Forelimb muscle (tissue), 1 donor: ENCODE results near the gene PPP1R10. TPM values are rescaled to one million over a fixed set of nuclear protein-coding genes. Genes with fewer than 3 reads are reported as not detected.

Experiments
- DNase-seq: peaks from one replicate; pipeline ENCODE4 v3.0.0-alpha.2; 2013; ENCODE audit warnings: low read depth
- polyA plus RNA-seq: library from polyadenylated mRNA; unstranded; fragments of 120-200 nt; gene quantifications from one replicate; pipeline ENCODE4 v1.2.1, GENCODE V29; 2013; ENCODE audit not compliant: insufficient read length

Gene PPP1R10
- polyA plus RNA-seq, 1 donor = 32.4 TPM

- peak; percentile 46 for DNase-seq
These were observed 60.8 kb downstream of the PPP1R10 start, which contains the start of gene GNL1 for GRCh38 chr6:30556066-30556905. GNL1 (minus strand) TSS chr6:30556489; CDS start chr6:30556203, 286 bp downstream.

DNA sequence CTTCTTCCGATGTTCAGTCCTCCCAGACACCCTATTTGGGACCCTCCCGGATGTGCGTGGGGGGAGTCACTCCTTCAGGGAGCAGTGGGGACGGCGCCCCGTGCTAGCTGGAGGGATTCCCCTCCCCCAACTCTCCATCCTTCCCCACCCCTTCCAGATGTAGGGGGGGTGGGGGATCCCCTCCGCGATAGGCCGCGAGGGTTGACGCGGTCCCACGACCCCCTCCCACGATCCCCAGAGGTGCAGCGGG, 61.3 kb downstream of the PPP1R10 start:
- DNase-seq = no peak

DNA sequence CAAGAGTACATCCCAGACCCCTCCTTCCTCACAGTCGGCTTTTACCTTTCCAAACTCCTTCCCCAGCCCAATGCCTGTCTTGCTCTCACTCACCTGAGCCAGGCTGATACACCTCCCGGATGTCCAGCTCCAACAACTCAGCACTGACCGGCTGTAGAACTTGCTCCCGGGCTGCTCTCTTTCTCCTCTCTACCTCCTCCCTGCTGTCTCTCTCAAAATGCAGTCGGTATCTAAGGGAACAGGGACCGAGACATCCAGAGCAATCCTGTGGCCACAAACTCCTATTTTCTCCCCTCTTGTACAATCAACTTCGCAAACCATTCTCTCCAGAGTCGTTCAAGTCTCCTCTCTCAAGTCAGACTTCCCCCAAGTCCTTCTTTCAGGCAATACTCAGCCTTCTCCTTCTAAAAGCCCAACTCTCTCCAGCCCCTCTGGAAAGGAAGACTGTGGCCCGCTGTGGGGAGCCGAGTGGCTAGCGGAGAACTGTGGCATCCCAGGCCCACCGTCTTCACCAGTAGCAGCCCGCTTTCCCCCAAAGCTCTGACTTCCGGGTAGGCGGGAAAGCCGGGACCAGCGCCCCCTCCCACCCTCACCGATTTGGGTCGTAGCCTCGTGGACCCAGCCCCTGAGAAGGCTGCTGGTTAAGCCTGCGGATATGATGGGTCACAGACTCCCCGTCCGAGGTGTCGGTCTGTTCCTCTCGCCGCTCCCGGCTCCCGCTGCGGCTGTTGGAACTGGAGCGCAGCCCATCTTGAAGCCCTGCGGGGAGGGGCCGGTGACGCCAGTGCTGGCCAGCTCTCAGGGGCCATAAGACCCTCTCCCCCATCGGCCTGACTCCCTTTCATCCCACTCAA, 61.9 kb downstream of the PPP1R10 start:
- no peak for DNase-seq

DNA sequence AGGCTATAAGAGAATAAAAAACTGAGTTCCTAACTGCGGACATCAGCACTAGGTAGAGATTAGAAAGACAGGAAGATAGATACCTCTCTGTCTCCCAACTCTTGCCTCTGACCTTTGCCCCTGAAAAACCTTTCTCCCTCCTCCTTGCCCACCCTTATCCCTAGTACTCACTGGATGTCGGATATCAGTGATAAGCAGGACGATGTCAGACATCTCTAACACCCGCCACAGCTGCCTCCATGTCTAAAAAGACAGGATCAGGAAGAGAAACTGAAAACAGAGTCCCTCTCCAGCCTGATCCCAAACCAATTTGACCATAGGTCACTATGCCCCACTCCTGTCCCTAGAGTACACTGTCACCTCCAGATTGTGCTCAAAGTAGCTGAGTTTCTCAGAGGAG, 62.6 kb downstream of the PPP1R10 start:
- DNase-seq = no peak

Other genes starting within 250 kb of the PPP1R10 start
- gene HLA-E, start 127.7 kb downstream of the PPP1R10 start, polyA plus RNA-seq = 69.1 TPM
- gene GNL1, start 60.8 kb downstream of the PPP1R10 start, polyA plus RNA-seq = 52.6 TPM
- gene PRR3, start 59.9 kb downstream of the PPP1R10 start, polyA plus RNA-seq = 17.6 TPM
- 46.5 TPM for gene ABCF1, start 45.8 kb downstream of the PPP1R10 start, polyA plus RNA-seq
- gene MRPS18B, start 597 bp upstream of the PPP1R10 start, polyA plus RNA-seq = 56.3 TPM
- gene ATAT1, start 9.6 kb upstream of the PPP1R10 start, polyA plus RNA-seq = 21.1 TPM
- 16.1 TPM for gene C6orf136, start 29.9 kb upstream of the PPP1R10 start, polyA plus RNA-seq
- gene DHX16, start 55.8 kb upstream of the PPP1R10 start, polyA plus RNA-seq = 20.9 TPM
- 37.8 TPM for gene PPP1R18, start 69.4 kb upstream of the PPP1R10 start, polyA plus RNA-seq
- gene NRM, start 73.7 kb upstream of the PPP1R10 start, polyA plus RNA-seq = 30.9 TPM
- gene MDC1, start 100.0 kb upstream of the PPP1R10 start, polyA plus RNA-seq = 20.2 TPM
- 663 TPM for gene TUBB, start 103.1 kb upstream of the PPP1R10 start, polyA plus RNA-seq
- gene FLOT1, start 125.4 kb upstream of the PPP1R10 start, polyA plus RNA-seq = 105 TPM
- gene IER3, start 127.3 kb upstream of the PPP1R10 start, polyA plus RNA-seq = 17.3 TPM